ENCODE results near the gene MAD1L1. TPM values are rescaled to one million over a fixed set of nuclear protein-coding genes. Genes with fewer than 3 reads are reported as not detected.

Gene MAD1L1
- total RNA-seq, 1 donor from 2014 or later: 32.7 TPM

- Mint-ChIP-seq H3K36me3 (ENCODE audit: unreplicated experiment) (peaks cover 5% of the 10 kb centered on the region), H3K27ac (ENCODE audit: unreplicated experiment) (no peak overlapping the region), H3K27me3 (ENCODE audit: unreplicated experiment) (no peaks in the 10 kb centered on the region), H3K4me1 (ENCODE audit: unreplicated experiment) (peaks cover 16% of the 10 kb centered on the region), H3K9me3 (ENCODE audit: unreplicated experiment) (no peaks in the 10 kb centered on the region), H3K4me3 (ENCODE audit: unreplicated experiment) (no peak overlapping the region)
- DNase-seq (ENCODE audit: extremely low spot score, unreplicated experiment): no peak
- TF ChIP-seq CTCF (IDR thresholded peaks at IDR 0.05): no peak
Measured at GRCh38 chr7:1935176-1936005, 297.4 kb downstream of the MAD1L1 start.

- Mint-ChIP-seq H3K27ac (ENCODE audit: unreplicated experiment) (no peak overlapping the region), H3K36me3 (ENCODE audit: unreplicated experiment) (peaks cover 5% of the 10 kb centered on the region), H3K4me1 (ENCODE audit: unreplicated experiment) (peaks cover 10% of the 10 kb centered on the region), H3K27me3 (ENCODE audit: unreplicated experiment) (no peaks in the 10 kb centered on the region), H3K9me3 (ENCODE audit: unreplicated experiment) (no peaks in the 10 kb centered on the region), H3K4me3 (ENCODE audit: unreplicated experiment) (no peak overlapping the region)
- no peak for TF ChIP-seq CTCF (IDR thresholded peaks at IDR 0.05)
- no peak for DNase-seq (ENCODE audit: extremely low spot score, unreplicated experiment)
Measured at GRCh38 chr7:1934756-1935155, 298.0 kb downstream of the MAD1L1 start.

- H3K27ac Mint-ChIP-seq (ENCODE audit: unreplicated experiment): no peak overlapping the region
Measured at GRCh38 chr7:1934017-1934416, 298.7 kb downstream of the MAD1L1 start.

GRCh38 chr7:1933066-1933750 is 299.5 kb downstream of the MAD1L1 start:
- no peak for TF ChIP-seq CTCF (IDR thresholded peaks at IDR 0.05)
- H3K27me3 Mint-ChIP-seq (ENCODE audit: unreplicated experiment): no peaks in the 10 kb centered on the region
- H3K4me3 Mint-ChIP-seq (ENCODE audit: unreplicated experiment): no peak overlapping the region
- H3K36me3 Mint-ChIP-seq (ENCODE audit: unreplicated experiment): peaks cover 4% of the 10 kb centered on the region
- no peaks in the 10 kb centered on the region for H3K9me3 Mint-ChIP-seq (ENCODE audit: unreplicated experiment)
- no peak overlapping the region for H3K27ac Mint-ChIP-seq (ENCODE audit: unreplicated experiment)
- H3K4me1 Mint-ChIP-seq (ENCODE audit: unreplicated experiment): peaks cover 7% of the 10 kb centered on the region
- no peak for DNase-seq (ENCODE audit: extremely low spot score, unreplicated experiment)

More at GRCh38 chr7:1934017-1934416, 298.7 kb downstream of the MAD1L1 start:
- peaks cover 5% of the 10 kb centered on the region for H3K36me3 Mint-ChIP-seq (ENCODE audit: unreplicated experiment)
- no peaks in the 10 kb centered on the region for H3K27me3 Mint-ChIP-seq (ENCODE audit: unreplicated experiment)
- H3K4me1 Mint-ChIP-seq (ENCODE audit: unreplicated experiment): peaks cover 8% of the 10 kb centered on the region
- H3K9me3 Mint-ChIP-seq (ENCODE audit: unreplicated experiment): no peaks in the 10 kb centered on the region
- TF ChIP-seq CTCF (IDR thresholded peaks at IDR 0.05): no peak
- no peak for DNase-seq (ENCODE audit: extremely low spot score, unreplicated experiment)
- H3K4me3 Mint-ChIP-seq (ENCODE audit: unreplicated experiment): no peak overlapping the region

- no peak for TF ChIP-seq CTCF (IDR thresholded peaks at IDR 0.05)
- no peak for DNase-seq (ENCODE audit: extremely low spot score, unreplicated experiment)
- Mint-ChIP-seq H3K27ac (ENCODE audit: unreplicated experiment) (no peak overlapping the region), H3K4me3 (ENCODE audit: unreplicated experiment) (no peak overlapping the region), H3K27me3 (ENCODE audit: unreplicated experiment) (no peaks in the 10 kb centered on the region), H3K36me3 (ENCODE audit: unreplicated experiment) (peaks cover 2% of the 10 kb centered on the region), H3K4me1 (ENCODE audit: unreplicated experiment) (peaks cover 6% of the 10 kb centered on the region), H3K9me3 (ENCODE audit: unreplicated experiment) (no peaks in the 10 kb centered on the region)
Measured at GRCh38 chr7:1931951-1932270, 300.8 kb downstream of the MAD1L1 start.

All from osteocyte (in vitro differentiated cells).